Heart left ventricle (tissue), 16 donors: ENCODE results near the gene NEDD8. TPM values are rescaled to one million over a fixed set of nuclear protein-coding genes. Genes with fewer than 3 reads are reported as not detected.

ENCODE experiments used
- ATAC-seq, 4 donors: fragments of 200-7000 bp; cut with Tn5 transposase; one replicate each; pipeline ENCODE4 v1.9.1; 2020 to 2022; ENCODE audit warnings: moderate library complexity in 4 of 4, mild to moderate bottlenecking in 3 of 4, moderate number of reproducible peaks in 1 of 4
- DNase-seq, 5 donors: peaks; one replicate each; pipeline ENCODE4 v3.0.0-alpha.2; 2020
- H3K27ac ChIP-seq, 12 donors: fragments of 200-600 bp; sonication (generic) in 4 of 12; one replicate each; pipeline versions ENCODE4 v1.5.0 to v1.8.0; 2016 to 2022; ENCODE audit warnings: mild to moderate bottlenecking in 2 of 12
- H3K27me3 ChIP-seq, 9 donors: fragments of 200-600 bp; sonication (generic) in 2 of 9; one replicate each; pipeline versions ENCODE4 v1.5.1 to v1.8.0; 2016 to 2022; ENCODE audit warnings: mild to moderate bottlenecking in 3 of 9
- H3K36me3 ChIP-seq, 9 donors: fragments of 200-600 bp; sonication (generic) in 2 of 9; one replicate each; pipeline versions ENCODE4 v1.5.0 to v1.8.0; 2018 to 2022; ENCODE audit warnings: mild to moderate bottlenecking in 2 of 9
- H3K4me1 ChIP-seq, 12 donors: fragments of 200-600 bp; sonication (generic) in 4 of 12; one replicate each; pipeline versions ENCODE4 v1.5.0 to v1.8.0; 2016 to 2022; ENCODE audit warnings: mild to moderate bottlenecking in 3 of 12
- H3K4me3 ChIP-seq, 12 donors: fragments of 200-600 bp; sonication (generic) in 4 of 12; one replicate each; pipeline versions ENCODE4 v1.5.0 to v1.8.0; 2017 to 2022; ENCODE audit warnings: mild to moderate bottlenecking in 9 of 12, moderate library complexity in 4 of 12
- H3K9me3 ChIP-seq, 12 donors: fragments of 200-600 bp; sonication (generic) in 4 of 12; one replicate each; pipeline versions ENCODE4 v1.5.0 to v1.8.0; 2016 to 2022; ENCODE audit warnings: mild to moderate bottlenecking in 1 of 12
- POLR2A ChIP-seq, 2 donors: fragments of 450-650 bp; IDR thresholded peaks; one replicate each; pipeline ENCODE4 v1.6.1; 2017; ENCODE audit warnings: antibody characterized with exemption in 2 of 2, mild to moderate bottlenecking in 2 of 2, moderate library complexity in 2 of 2
- WGBS, 4 donors: extraction: QIAGEN DNeasy Blood & Tissue Kit in 2 of 4; methylation state at CpG; one replicate each; pipeline versions ENCODE4 v1.1.5 to v1.1.7; 2013 to 2018; 5-methylcytosine and 5-hydroxymethylcytosine counted together
- intact Hi-C, 10 donors: fragments of 100-400 bp; cut with DNase I; formaldehyde crosslinking; loops; one replicate each; pipeline versions ENCODE4 v1.11.1 to v1.14.2; 2022
- polyA plus RNA-seq, 2 donors: library from polyadenylated mRNA; stranded (reverse); fragments of 200-250 nt; gene quantifications; one replicate each; pipeline ENCODE4 v1.2.3, GENCODE V29; 2013
- total RNA-seq, 9 donors: library from RNA; depleted of rRNA in 2 of 9; stranded (reverse); fragments of >200 nt in 2 of 9; fragmentation: NEBNext Ultra II Directional in 3 of 9; extraction: Animal tissue kit (Norgen Biotek cat#: 25700) in 3 of 9; gene quantifications; one replicate each; pipeline versions ENCODE4 v1.1.0 to v1.2.4, GENCODE V29; 2016 to 2023
- TF ChIP-seq, protein P1 (sequence below), 12 donors: fragments of 200-600 bp; sonication (generic) in 4 of 12; IDR thresholded peaks; one replicate each; pipeline versions ENCODE4 v1.5.0 to v1.8.0; 2018 to 2022; ENCODE audit warnings: antibody characterized with exemption in 12 of 12, mild to moderate bottlenecking in 5 of 12
- donor health status: ischemic (EF 13 %, LVEDD 7.1; RV severe dilation, severe dysfunction).
- donor health status: healthy with polysubstance abuse.
- donor health status: DM: no; HTN: yes; CAD: no.
- donor health status: DM: no; HTN: no; CAD: no.
- donor health status: ischemic (EF 25% LVEDD 6.9; RV normal size, moderate dysfunction).
- donor health status: ischemic (EF 25% LVEDD 5.7; RV mildly dilated, moderate dysfunction).
- donor health status: healthy.
- donor health status: DM: yes; HTN: yes; CAD: no.
- donor health status: ischemic (EF 35%, LVEDD 5.7; RV mildly dilated, moderate dysfunction).
- donor health status: nonischemic (EF 11% LVEDD 7.7; RV severe dilation, severe dysfunction).
- donor health status: DM: yes; HTN: yes; CAD: no.
- donor health status: PGD.
- donor health status: ischemic (EF 29% LVEDD 5.4; RV normal size, mild dysfunction).
- donor health status: nonischemic (EF 23%, LVEDD 6.1; RV moderate dilation, normal function).

The NEDD8 gene
- total and polyA plus RNA-seq, 11 donors: 174 to 287 (median 206) TPM

DNA sequence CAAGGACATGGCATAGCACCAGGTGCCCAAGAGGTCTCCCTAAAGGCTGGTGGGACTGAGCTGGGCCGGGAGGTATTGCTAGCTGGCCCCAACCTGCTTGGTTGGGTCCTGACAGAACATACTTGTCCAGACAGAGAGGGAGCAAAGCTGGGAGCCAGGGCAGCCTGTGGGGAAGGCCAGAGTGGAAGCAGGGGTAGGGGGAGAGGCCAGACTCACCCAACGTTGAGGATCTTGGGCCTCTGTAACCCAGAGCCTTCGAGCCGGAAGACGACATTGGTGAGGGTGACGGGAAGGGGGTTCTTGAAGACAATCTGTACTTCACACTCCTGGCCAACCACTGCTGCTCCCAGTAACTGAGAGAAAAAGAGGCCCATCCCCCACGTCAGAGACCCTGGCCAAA lies 21.8 kb upstream of the NEDD8 start:
- Histone ChIP-seq H3K4me3 (no peak overlapping the region), H3K27me3 (no peaks in the 10 kb centered on the region), H3K27ac (no peak overlapping the region), H3K36me3 (peaks cover 0 to 9% (median 0%) of the 10 kb centered on the region in 9 donors), H3K4me1 (peaks cover 0 to 19% (median 0%) of the 10 kb centered on the region in 12 donors), H3K9me3 (no peaks in the 10 kb centered on the region)
- TF ChIP-seq POLR2A (IDR thresholded peaks at IDR 0.05): no peak
- TF ChIP-seq, protein P1, sequence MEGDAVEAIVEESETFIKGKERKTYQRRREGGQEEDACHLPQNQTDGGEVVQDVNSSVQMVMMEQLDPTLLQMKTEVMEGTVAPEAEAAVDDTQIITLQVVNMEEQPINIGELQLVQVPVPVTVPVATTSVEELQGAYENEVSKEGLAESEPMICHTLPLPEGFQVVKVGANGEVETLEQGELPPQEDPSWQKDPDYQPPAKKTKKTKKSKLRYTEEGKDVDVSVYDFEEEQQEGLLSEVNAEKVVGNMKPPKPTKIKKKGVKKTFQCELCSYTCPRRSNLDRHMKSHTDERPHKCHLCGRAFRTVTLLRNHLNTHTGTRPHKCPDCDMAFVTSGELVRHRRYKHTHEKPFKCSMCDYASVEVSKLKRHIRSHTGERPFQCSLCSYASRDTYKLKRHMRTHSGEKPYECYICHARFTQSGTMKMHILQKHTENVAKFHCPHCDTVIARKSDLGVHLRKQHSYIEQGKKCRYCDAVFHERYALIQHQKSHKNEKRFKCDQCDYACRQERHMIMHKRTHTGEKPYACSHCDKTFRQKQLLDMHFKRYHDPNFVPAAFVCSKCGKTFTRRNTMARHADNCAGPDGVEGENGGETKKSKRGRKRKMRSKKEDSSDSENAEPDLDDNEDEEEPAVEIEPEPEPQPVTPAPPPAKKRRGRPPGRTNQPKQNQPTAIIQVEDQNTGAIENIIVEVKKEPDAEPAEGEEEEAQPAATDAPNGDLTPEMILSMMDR (IDR thresholded peaks at IDR 0.05): no peak
- intact Hi-C loops: no loop called here
- no peak for DNase-seq
- 89 to 91% (median 90%) methylated on average over 7 of the region's 7 CpGs for whole genome bisulfite sequencing, 4 donors
- no peak for ATAC-seq

DNA sequence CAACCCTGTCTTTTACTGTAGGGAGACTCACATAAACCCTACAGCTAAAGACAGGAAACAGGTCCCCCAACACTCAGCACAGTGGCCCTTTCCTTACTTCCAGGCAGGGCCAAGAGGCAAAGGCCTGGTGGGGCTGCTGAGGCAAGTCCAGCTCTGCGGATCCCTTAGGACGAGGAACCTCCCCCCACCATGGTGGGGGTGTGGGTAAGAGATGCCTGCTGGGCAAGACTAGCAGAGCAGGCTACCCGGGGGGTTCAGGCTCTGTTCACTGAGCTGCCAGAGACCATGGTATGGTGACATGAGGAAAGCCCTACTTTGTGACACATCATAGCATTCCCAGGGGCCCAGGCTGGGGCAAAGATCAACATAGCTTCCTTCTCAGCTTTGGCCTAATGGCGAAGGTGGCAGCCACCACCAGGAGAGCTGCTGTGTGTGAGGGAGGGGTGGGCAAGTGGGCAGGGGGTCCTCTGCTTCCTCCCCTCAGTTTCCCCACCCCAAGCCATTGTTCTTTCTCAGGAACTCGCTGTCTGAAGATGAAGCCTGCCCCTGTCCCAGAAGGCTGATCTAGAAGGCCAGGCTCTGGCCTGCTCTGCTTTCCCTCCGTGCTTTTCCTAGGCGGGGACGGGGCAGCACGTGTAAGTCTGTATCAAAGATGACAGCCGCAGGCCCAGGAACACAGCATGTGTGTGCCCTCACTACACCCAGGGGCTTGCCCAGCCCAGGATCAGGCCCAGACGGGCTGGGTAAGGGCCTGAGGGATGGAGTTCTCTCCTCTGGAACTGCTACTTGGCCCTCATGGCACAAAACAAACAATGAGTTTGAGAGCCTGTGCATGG lies 20.3 kb upstream of the NEDD8 start:
- ATAC-seq: no peak
- H3K27ac ChIP-seq: no peak overlapping the region
- H3K27me3 ChIP-seq: no peaks in the 10 kb centered on the region
- no peak for TF ChIP-seq POLR2A (IDR thresholded peaks at IDR 0.05)
- TF ChIP-seq, protein P1 (IDR thresholded peaks at IDR 0.05): no peak
- H3K36me3 ChIP-seq: peaks cover 0 to 9% (median 0%) of the 10 kb centered on the region in 9 donors
- H3K4me3 ChIP-seq: no peak overlapping the region
- 82 to 90% (median 83%) methylated on average over 11 of the region's 11 CpGs for WGBS, 4 donors
- H3K4me1 ChIP-seq: peaks cover 0 to 19% (median 0%) of the 10 kb centered on the region in 12 donors
- intact Hi-C loops: no loop called here
- no peak for DNase-seq
- H3K9me3 ChIP-seq: no peaks in the 10 kb centered on the region

DNA sequence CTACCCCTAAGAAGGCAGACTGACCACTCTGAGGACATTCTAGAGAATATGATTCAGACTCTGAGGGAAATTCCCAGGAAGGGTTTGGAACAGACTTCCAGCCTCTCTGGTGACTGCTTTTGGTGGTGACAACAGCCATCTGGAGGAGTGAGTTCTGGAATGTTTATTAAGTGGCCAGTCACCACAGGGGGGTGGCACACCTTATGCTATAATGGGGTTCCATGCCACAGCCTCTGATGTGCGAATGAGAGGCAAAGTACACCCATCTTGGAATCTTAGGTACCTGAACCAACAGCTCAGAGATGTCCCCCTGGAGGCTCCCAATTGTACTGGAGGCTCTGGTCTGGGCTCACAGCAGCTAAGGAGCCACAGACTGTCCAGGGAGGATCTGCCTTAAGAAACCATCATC lies 19.7 kb upstream of the NEDD8 start:
- 63 to 91% (median 78%) methylated on average over 1 of the region's 1 CpG for WGBS, 4 donors
- H3K9me3 ChIP-seq: no peaks in the 10 kb centered on the region
- ATAC-seq (no peak), DNase-seq (no peak)
- H3K4me1 ChIP-seq: peaks cover 0 to 23% (median 0%) of the 10 kb centered on the region in 12 donors
- H3K27me3 ChIP-seq: no peaks in the 10 kb centered on the region
- H3K4me3 ChIP-seq: no peak overlapping the region
- H3K27ac ChIP-seq: no peak overlapping the region
- TF ChIP-seq, protein P1 (IDR thresholded peaks at IDR 0.05): no peak
- TF ChIP-seq POLR2A (IDR thresholded peaks at IDR 0.05): no peak
- peaks cover 0 to 9% (median 0%) of the 10 kb centered on the region in 9 donors for H3K36me3 ChIP-seq
- intact Hi-C loops: loop anchor here in 1 of 10 donors (2.0 kb wide), 1 partner anchor 39 kb away; no protein-coding TSS in a partner anchor

DNA sequence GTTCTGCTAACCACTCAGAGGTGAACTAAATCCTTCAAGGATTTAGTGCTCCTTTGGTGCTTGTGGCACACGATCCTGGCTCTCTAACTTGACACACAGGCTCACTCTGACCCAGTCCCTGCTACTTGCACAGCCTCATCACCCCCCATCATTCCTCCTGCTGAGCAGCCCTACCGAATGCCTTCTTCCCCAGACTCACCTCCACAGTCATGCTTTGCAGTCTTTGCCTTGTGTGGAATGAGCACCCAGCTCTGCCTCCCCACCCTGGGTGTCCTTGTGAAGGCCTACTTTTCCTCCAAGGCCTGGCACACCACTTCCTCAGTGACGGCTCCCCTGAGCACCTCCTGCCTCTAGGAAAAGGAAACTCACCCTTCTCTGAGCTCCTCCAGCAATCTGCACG lies 18.2 kb upstream of the NEDD8 start:
- intact Hi-C loops: loop anchor here in 1 of 10 donors (2.0 kb wide), 1 partner anchor 40 kb away; no protein-coding TSS in a partner anchor
- Histone ChIP-seq H3K4me3 (no peak overlapping the region), H3K9me3 (no peaks in the 10 kb centered on the region), H3K27me3 (no peaks in the 10 kb centered on the region), H3K4me1 (peaks cover 0 to 30% (median 0%) of the 10 kb centered on the region in 12 donors), H3K27ac (no peak overlapping the region), H3K36me3 (peaks cover 0 to 9% (median 0%) of the 10 kb centered on the region in 9 donors)
- DNase-seq: no peak
- 70 to 77% (median 71%) methylated on average over 4 of the region's 4 CpGs for WGBS, 4 donors
- TF ChIP-seq, protein P1 (IDR thresholded peaks at IDR 0.05): no peak
- TF ChIP-seq POLR2A (IDR thresholded peaks at IDR 0.05): no peak
- no peak for ATAC-seq
